ENCODE measurements around the gene HTT-AS.

DNA sequence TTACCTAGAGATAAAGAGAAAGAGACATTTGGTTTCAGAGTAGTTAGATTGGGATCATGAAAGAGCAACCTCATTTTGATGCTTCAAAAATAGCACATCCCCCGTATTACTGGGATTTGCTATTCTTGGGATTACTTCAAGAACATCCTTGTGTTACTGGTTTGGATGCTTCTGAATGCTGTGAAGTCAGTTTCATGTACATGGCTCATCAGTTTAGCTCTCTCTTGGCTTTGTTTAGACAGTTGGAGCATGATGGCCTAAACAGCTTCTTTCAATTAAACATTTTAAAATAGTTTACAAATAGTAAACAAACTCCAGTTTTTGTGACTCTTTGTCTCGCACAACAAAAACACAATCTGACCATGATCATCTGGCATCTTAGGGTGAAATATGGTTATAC is 24.0 kb upstream of the HTT-AS start:
- TF ChIP-seq, protein P1, sequence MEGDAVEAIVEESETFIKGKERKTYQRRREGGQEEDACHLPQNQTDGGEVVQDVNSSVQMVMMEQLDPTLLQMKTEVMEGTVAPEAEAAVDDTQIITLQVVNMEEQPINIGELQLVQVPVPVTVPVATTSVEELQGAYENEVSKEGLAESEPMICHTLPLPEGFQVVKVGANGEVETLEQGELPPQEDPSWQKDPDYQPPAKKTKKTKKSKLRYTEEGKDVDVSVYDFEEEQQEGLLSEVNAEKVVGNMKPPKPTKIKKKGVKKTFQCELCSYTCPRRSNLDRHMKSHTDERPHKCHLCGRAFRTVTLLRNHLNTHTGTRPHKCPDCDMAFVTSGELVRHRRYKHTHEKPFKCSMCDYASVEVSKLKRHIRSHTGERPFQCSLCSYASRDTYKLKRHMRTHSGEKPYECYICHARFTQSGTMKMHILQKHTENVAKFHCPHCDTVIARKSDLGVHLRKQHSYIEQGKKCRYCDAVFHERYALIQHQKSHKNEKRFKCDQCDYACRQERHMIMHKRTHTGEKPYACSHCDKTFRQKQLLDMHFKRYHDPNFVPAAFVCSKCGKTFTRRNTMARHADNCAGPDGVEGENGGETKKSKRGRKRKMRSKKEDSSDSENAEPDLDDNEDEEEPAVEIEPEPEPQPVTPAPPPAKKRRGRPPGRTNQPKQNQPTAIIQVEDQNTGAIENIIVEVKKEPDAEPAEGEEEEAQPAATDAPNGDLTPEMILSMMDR (IDR thresholded peaks at IDR 0.05), result no peak
- TF ChIP-seq POLR2A (IDR thresholded peaks at IDR 0.05), result no peak

All from body of pancreas (tissue), 4 donors.